Gastrocnemius medialis (tissue), 4 donors: ENCODE results near the gene PACS2. TPM values are rescaled to one million over a fixed set of nuclear protein-coding genes. Genes with fewer than 3 reads are reported as not detected.
A peak's percentile ranks its signal among the peaks of the same experiment; 100 is the strongest.
"Not testable (repeated sequence)": the region's sequence is repeated elsewhere in the genome, so short reads cannot be mapped to it uniquely, and the experiment has no call there.

Experiments
- ATAC-seq, 2 donors: fragments of 150-250 bp; one replicate each; pipeline ENCODE4 v1.9.1; 2016
- DNase-seq, 2 donors: peaks; one replicate each; pipeline ENCODE4 v3.0.0-alpha.2; 2019
- H3K27ac ChIP-seq, 4 donors: fragments of 200-600 bp; sonication (generic); 1 replicate in 1 of 4; 2 replicates in 3 of 4; pipeline ENCODE4 v1.5.1; 2016 to 2018; ENCODE audit warnings: mild to moderate bottlenecking in 2 of 4, moderate library complexity in 1 of 4
- H3K27me3 ChIP-seq, 3 donors: fragments of 200-600 bp; sonication (generic) in 2 of 3; 1 replicate in 1 of 3; 2 replicates in 2 of 3; pipeline versions ENCODE4 v1.5.1 to v1.6.0; 2016 to 2019; ENCODE audit warnings: mild to moderate bottlenecking in 1 of 3, moderate library complexity in 1 of 3
- H3K36me3 ChIP-seq, 2 donors: fragments of 200-600 bp; sonication (generic) in 1 of 2; one replicate each; pipeline ENCODE4 v1.5.1; 2017 to 2018
- H3K4me1 ChIP-seq, 2 donors: fragments of 200-600 bp; sonication (generic) in 1 of 2; one replicate each; pipeline ENCODE4 v1.5.1; 2016 to 2017; ENCODE audit warnings: mild to moderate bottlenecking in 2 of 2
- H3K4me3 ChIP-seq, 4 donors: fragments of 200-600 bp; sonication (generic) in 3 of 4; 1 replicate in 1 of 4; 2 replicates in 3 of 4; pipeline ENCODE4 v1.5.1; 2016 to 2019; ENCODE audit warnings: mild to moderate bottlenecking in 2 of 4
- H3K9me3 ChIP-seq, 3 donors: fragments of 200-600 bp; sonication (generic) in 2 of 3; 1 replicate in 1 of 3; 2 replicates in 2 of 3; pipeline ENCODE4 v1.5.1; 2016 to 2019
- CTCF ChIP-seq, 5 experiments: fragments of 450-650 bp in 3 of 5; fragments of 200-600 bp in 2 of 5; sonication (generic) in 2 of 5; IDR thresholded peaks in 4 of 5; conservative IDR thresholded peaks in 1 of 5; 1 replicate in 4 of 5; 2 replicates in 1 of 5; pipeline ENCODE4 v1.5.1; 2016 to 2019; ENCODE audit warnings: antibody characterized with exemption in 5 of 5, mild to moderate bottlenecking in 3 of 5, moderate library complexity in 3 of 5
- POLR2A ChIP-seq, 2 donors: fragments of 450-650 bp; IDR thresholded peaks; one replicate each; pipeline ENCODE4 v1.6.1; 2017; ENCODE audit warnings: antibody characterized with exemption in 2 of 2, mild to moderate bottlenecking in 2 of 2, moderate library complexity in 2 of 2
- in situ Hi-C, 4 donors: fragments of 200-750 bp; cut with MboI; loops; one replicate each; pipeline versions ENCODE4 v1.15.0 to v1.8.0; 2017; ENCODE audit warnings: low sequenced_read_pairs in 4 of 4
- intact Hi-C: fragments of 100-400 bp; cut with DNase I; formaldehyde crosslinking; loops from one replicate; pipeline ENCODE4 v1.15.1; 2023; ENCODE audit warnings: low total_unique reads
- total RNA-seq, 4 donors: library from RNA; depleted of rRNA; stranded (reverse); fragments of >200 nt; gene quantifications; one replicate each; pipeline versions ENCODE4 v1.1.0 to v1.2.3, GENCODE V29; 2016

Gene PACS2
- total RNA-seq, 4 donors from 2014 or later, result 81.0 to 115 (median 93.1) TPM

- peak; percentile 91 to 93 for DNase-seq
- Histone ChIP-seq H3K27ac (peak within 1 kb of the TSS; percentile 90 to 99 (median 94)), H3K36me3 (no peaks in the 10 kb centered on the region), H3K27me3 (no peaks in the 10 kb centered on the region), H3K4me3 (peak within 1 kb of the TSS; percentile 69 to 97 (median 75)), H3K9me3 (no peaks in the 10 kb centered on the region), H3K4me1 (peaks cover 12 to 14% of the 10 kb centered on the region in 2 donors)
- in situ Hi-C loops, result no loop called here
- TF ChIP-seq CTCF (IDR thresholded peaks at IDR 0.05 in 4 of 5, conservative IDR thresholded peaks at IDR 0.05 in 1 of 5) (peak in 1 of 5 experiments; percentile 8), POLR2A (IDR thresholded peaks at IDR 0.05) (peak; percentile 73 to 76)
- ATAC-seq, result peak; percentile 89 to 90
- intact Hi-C loops, result loop anchor here (1.0 to 10.0 kb wide), 5 partner anchors 14 to 315 kb away; partner anchors contain the start of genes CLBA1, MTA1 and PACS2
These were observed 13.9 kb upstream of the PACS2 start, which contains the start of gene BRF1 for GRCh38 chr14:105300542-105301102. BRF1 (minus strand) TSS chr14:105301001; CDS start chr14:105300629, 372 bp downstream.

- Histone ChIP-seq H3K36me3 (no peaks in the 10 kb centered on the region), H3K4me3 (peak overlapping the region; percentile 69 to 97 (median 75)), H3K9me3 (no peaks in the 10 kb centered on the region), H3K27me3 (no peaks in the 10 kb centered on the region), H3K4me1 (peaks cover 12 to 14% of the 10 kb centered on the region in 2 donors), H3K27ac (peak overlapping the region; percentile 90 to 99 (median 94))
- intact Hi-C loops (loop anchor here (1.0 to 10.0 kb wide), 5 partner anchors 13 to 316 kb away; partner anchors contain the start of genes CLBA1, MTA1 and PACS2), in situ Hi-C loops (no loop called here)
- DNase-seq, result peak; percentile 96 to 97
- TF ChIP-seq POLR2A (IDR thresholded peaks at IDR 0.05) (peak; percentile 49 to 52), CTCF (IDR thresholded peaks at IDR 0.05 in 4 of 5, conservative IDR thresholded peaks at IDR 0.05 in 1 of 5) (no peak)
- ATAC-seq, result peak; percentile 91 to 94
These were observed 13.2 kb upstream of the PACS2 start for GRCh38 chr14:105301103-105301914.

- Histone ChIP-seq H3K4me1 (peaks cover 12 to 14% of the 10 kb centered on the region in 2 donors), H3K4me3 (peak overlapping the region; percentile 69 to 97 (median 75)), H3K27ac (peak overlapping the region; percentile 90 to 99 (median 94))
- in situ Hi-C loops, ATAC-seq, H3K27me3 ChIP-seq, H3K36me3 ChIP-seq, H3K9me3 ChIP-seq, DNase-seq: not testable (repeated sequence)
- intact Hi-C loops, result loop anchor here (1.0 to 10.0 kb wide), 5 partner anchors 12 to 317 kb away; partner anchors contain the start of genes CLBA1, MTA1 and PACS2
These were observed 12.7 kb upstream of the PACS2 start for GRCh38 chr14:105301915-105302249.

GRCh38 chr14:105303949-105304348, 10.6 kb upstream of the PACS2 start:
- Histone ChIP-seq H3K27me3 (no peaks in the 10 kb centered on the region), H3K9me3 (no peaks in the 10 kb centered on the region), H3K4me3 (no peak overlapping the region), H3K36me3 (no peaks in the 10 kb centered on the region), H3K4me1 (peaks cover 10 to 11% of the 10 kb centered on the region in 2 donors), H3K27ac (no peak overlapping the region)
- TF ChIP-seq POLR2A (IDR thresholded peaks at IDR 0.05), result no peak
- TF ChIP-seq CTCF (IDR thresholded peaks at IDR 0.05 in 4 of 5, conservative IDR thresholded peaks at IDR 0.05 in 1 of 5), result no peak
- ATAC-seq (no peak), DNase-seq (no peak)
- in situ Hi-C loops (no loop called here), intact Hi-C loops (loop anchor here (10.0 kb wide), 1 partner anchor 111 kb away; the partner anchor contains the start of gene MTA1)

GRCh38 chr14:105304565-105304964, 10.0 kb upstream of the PACS2 start:
- in situ Hi-C loops (no loop called here), intact Hi-C loops (loop anchor here (10.0 kb wide), 1 partner anchor 110 kb away; the partner anchor contains the start of gene MTA1)
- no peak for DNase-seq

More at GRCh38 chr14:105304565-105304964, 10.0 kb upstream of the PACS2 start:
- peaks cover 4 to 5% of the 10 kb centered on the region in 2 donors for H3K4me1 ChIP-seq
- ATAC-seq, result no peak
- H3K27me3 ChIP-seq, result no peaks in the 10 kb centered on the region
- H3K4me3 ChIP-seq, result no peak overlapping the region
- no peaks in the 10 kb centered on the region for H3K9me3 ChIP-seq
- TF ChIP-seq CTCF (IDR thresholded peaks at IDR 0.05 in 4 of 5, conservative IDR thresholded peaks at IDR 0.05 in 1 of 5) (no peak), POLR2A (IDR thresholded peaks at IDR 0.05) (no peak)
- no peak overlapping the region for H3K27ac ChIP-seq
- H3K36me3 ChIP-seq, result no peaks in the 10 kb centered on the region
